ENCODE results near the gene MAP2K2. TPM values are rescaled to one million over a fixed set of nuclear protein-coding genes. Genes with fewer than 3 reads are reported as not detected.

MAP2K2 gene
- total and polyA plus RNA-seq, 2 donors (not counting 1 experiment from before 2014, with no cell fraction given), result 138 to 181 TPM

DNA sequence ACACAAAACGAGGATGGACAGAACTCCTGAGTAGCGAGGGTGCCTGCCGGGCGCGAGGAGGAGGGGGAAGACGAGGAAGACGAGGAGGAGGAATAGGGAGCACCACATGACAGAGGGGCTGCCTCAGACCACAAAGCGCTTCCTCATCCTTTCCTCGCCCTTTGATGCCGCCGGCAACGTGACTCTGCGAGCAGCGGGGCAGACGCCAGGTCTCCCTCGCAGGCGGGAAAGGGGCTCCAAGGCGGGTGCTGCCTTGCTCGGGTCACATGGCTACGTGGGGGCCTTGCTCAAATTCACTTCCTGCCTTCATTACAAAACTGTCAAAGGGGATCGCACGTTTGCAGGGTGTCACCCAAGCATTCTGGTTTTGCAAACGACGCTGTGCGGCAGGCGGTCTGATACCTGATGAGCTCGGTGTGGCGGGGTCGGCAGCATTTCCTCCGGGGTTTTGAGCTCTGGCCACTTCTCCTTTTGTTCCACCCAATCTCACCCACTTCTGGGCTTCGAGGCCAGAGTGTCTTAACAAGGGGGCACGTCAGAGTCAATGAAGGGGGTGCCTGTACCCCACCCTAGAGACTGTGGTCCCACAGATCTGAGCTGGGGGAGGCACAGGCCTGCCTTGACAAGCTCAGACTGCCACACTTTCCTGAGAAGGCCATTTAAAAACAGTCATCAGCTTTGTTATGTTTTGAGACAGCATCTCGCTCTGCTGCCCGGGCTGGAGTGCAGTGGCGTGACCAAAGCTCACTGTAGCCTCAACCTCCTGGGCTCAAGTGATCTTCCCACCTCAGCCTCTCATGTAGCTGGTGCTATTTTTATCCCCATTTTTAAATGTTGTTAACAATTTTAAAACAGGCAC, 14.9 kb downstream of the MAP2K2 start:
- ATAC-seq (ENCODE audit: low read depth), result peak; percentile 87
- intact Hi-C loops (cut with micrococcal nuclease), result loop anchor here (1.0 to 2.0 kb wide), 3 partner anchors 16 to 42 kb away; partner anchors contain the start of gene MAP2K2
- H3K27ac ChIP-seq (ENCODE audit: low read length in 2 of 2), result peak overlapping the region; percentile 82 to 85

More for the DNA sequence above, 14.9 kb downstream of the MAP2K2 start:
- no peaks in the 10 kb centered on the region for H3K27me3 ChIP-seq (replicated peaks in 1 of 4; ENCODE audit: control extremely low read depth in 1 of 4, control insufficient read depth in 3 of 4, insufficient read depth in 4 of 4, low read length in 3 of 4)
- no peaks in the 10 kb centered on the region for H4K20me1 ChIP-seq (ENCODE audit: control insufficient read depth, insufficient read depth, low read length, poor library complexity, severe bottlenecking)
- H3K4me3 ChIP-seq (ENCODE audit: control extremely low read depth in 1 of 5, extremely low read depth in 1 of 5, insufficient read depth in 1 of 5, low read depth in 2 of 5, low read length in 4 of 5), result peak overlapping the region in 4 of 5 experiments; percentile 34 to 49 (median 40)
- H3K4me2 ChIP-seq (replicated peaks; ENCODE audit: low read depth, low read length, poor library complexity, severe bottlenecking), result peak overlapping the region; percentile 87
- peaks cover 2 to 31% of the 10 kb centered on the region in 2 experiments for H3K36me3 ChIP-seq (replicated peaks in 1 of 2; ENCODE audit: control extremely low read depth in 1 of 2, control insufficient read depth in 1 of 2, extremely low read depth in 1 of 2, insufficient read depth in 2 of 2, low read length in 1 of 2)
- peak; percentile 93 for DNase-seq
- Mint-ChIP-seq H3K27ac (peak overlapping the region; percentile 100), H3K9me3 (ENCODE audit: insufficient read depth) (no peaks in the 10 kb centered on the region), H3K4me3 (peak overlapping the region; percentile 88), H3K27me3 (no peaks in the 10 kb centered on the region), H3K4me1 (peaks cover 53% of the 10 kb centered on the region)
- CTCF ChIA-PET, result interaction anchor here (0.6 to 1.5 kb wide), 6 partner anchors 11 to 121 kb away, joined by 3 to 20 read pairs (median 4); no protein-coding TSS in a partner anchor
- POLR2A ChIA-PET, result interaction anchor here (0.6 to 1.7 kb wide), 11 partner anchors 11 to 293 kb away, joined by 3 to 27 read pairs (median 3); partner anchors contain the start of genes CHAF1A, EEF2 and ZBTB7A
- peaks cover 36 to 55% of the 10 kb centered on the region in 2 donors for H3K4me1 ChIP-seq (ENCODE audit: control insufficient read depth in 2 of 2, insufficient read depth in 2 of 2, low read length in 2 of 2)
- peak overlapping the region; percentile 59 for H3K9ac ChIP-seq (ENCODE audit: low read length)
- 5% methylated on average over 34 of the region's 35 CpGs for WGBS (ENCODE audit: insufficient coverage)
- peaks cover 63% of the 10 kb centered on the region for H3K79me2 ChIP-seq (ENCODE audit: control insufficient read depth, insufficient read depth, low read length)
- no peak for TF ChIP-seq EZH2 (IDR thresholded peaks at IDR 0.05; ENCODE audit: borderline replicate concordance, insufficient read depth, low read depth, low read length, poor library complexity, severe bottlenecking)
- TF ChIP-seq, protein P1, sequence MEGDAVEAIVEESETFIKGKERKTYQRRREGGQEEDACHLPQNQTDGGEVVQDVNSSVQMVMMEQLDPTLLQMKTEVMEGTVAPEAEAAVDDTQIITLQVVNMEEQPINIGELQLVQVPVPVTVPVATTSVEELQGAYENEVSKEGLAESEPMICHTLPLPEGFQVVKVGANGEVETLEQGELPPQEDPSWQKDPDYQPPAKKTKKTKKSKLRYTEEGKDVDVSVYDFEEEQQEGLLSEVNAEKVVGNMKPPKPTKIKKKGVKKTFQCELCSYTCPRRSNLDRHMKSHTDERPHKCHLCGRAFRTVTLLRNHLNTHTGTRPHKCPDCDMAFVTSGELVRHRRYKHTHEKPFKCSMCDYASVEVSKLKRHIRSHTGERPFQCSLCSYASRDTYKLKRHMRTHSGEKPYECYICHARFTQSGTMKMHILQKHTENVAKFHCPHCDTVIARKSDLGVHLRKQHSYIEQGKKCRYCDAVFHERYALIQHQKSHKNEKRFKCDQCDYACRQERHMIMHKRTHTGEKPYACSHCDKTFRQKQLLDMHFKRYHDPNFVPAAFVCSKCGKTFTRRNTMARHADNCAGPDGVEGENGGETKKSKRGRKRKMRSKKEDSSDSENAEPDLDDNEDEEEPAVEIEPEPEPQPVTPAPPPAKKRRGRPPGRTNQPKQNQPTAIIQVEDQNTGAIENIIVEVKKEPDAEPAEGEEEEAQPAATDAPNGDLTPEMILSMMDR (IDR thresholded peaks at IDR 0.05), result no peak
- H2AFZ ChIP-seq (ENCODE audit: insufficient read depth, low read depth, low read length, poor library complexity, severe bottlenecking), result peak overlapping the region; percentile 77
- peaks cover 0 to 3% (median 0%) of the 10 kb centered on the region in 3 donors for H3K9me3 ChIP-seq (ENCODE audit: control extremely low read depth in 1 of 3, control insufficient read depth in 2 of 3, insufficient read depth in 1 of 3, low read length in 2 of 3)

Data from B cell (primary cell).